Cardiac fibroblast (primary cell): ENCODE results near the gene MAP3K10.
A peak's percentile ranks its signal among the peaks of the same experiment; 100 is the strongest.

Source experiments
- DNase-seq, 2 donors: peaks; one replicate each; pipeline versions ENCODE4 v3.0.0 to v3.0.0-alpha.2; 2010; ENCODE audit warnings: low read depth in 2 of 2
- H3K4me3 ChIP-seq, 2 donors: replicated peaks in 1 of 2; 1 replicate in 1 of 2; 2 replicates in 1 of 2; pipeline ENCODE4 v1.5.1; 2011; ENCODE audit warnings: low read depth in 2 of 2, low read length in 2 of 2, mild to moderate bottlenecking in 2 of 2, moderate library complexity in 1 of 2
- TF ChIP-seq, protein P1 (sequence below): IDR thresholded peaks from one replicate; pipeline ENCODE4 v1.5.1; 2011; ENCODE audit warnings: low read depth, mild to moderate bottlenecking, low read length, inconsistent platforms

Gene MAP3K10

GRCh38 chr19:40147693-40148347 is 43.4 kb upstream of the MAP3K10 start:
- DNase-seq: peak; percentile 73 to 79
- TF ChIP-seq, protein P1, sequence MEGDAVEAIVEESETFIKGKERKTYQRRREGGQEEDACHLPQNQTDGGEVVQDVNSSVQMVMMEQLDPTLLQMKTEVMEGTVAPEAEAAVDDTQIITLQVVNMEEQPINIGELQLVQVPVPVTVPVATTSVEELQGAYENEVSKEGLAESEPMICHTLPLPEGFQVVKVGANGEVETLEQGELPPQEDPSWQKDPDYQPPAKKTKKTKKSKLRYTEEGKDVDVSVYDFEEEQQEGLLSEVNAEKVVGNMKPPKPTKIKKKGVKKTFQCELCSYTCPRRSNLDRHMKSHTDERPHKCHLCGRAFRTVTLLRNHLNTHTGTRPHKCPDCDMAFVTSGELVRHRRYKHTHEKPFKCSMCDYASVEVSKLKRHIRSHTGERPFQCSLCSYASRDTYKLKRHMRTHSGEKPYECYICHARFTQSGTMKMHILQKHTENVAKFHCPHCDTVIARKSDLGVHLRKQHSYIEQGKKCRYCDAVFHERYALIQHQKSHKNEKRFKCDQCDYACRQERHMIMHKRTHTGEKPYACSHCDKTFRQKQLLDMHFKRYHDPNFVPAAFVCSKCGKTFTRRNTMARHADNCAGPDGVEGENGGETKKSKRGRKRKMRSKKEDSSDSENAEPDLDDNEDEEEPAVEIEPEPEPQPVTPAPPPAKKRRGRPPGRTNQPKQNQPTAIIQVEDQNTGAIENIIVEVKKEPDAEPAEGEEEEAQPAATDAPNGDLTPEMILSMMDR: no peak
- H3K4me3 ChIP-seq: peak overlapping the region in 1 of 2 donors; percentile 10

GRCh38 chr19:40149501-40149900 is 41.7 kb upstream of the MAP3K10 start:
- TF ChIP-seq, protein P1: no peak
- H3K4me3 ChIP-seq: no peak overlapping the region
- DNase-seq: no peak

DNA sequence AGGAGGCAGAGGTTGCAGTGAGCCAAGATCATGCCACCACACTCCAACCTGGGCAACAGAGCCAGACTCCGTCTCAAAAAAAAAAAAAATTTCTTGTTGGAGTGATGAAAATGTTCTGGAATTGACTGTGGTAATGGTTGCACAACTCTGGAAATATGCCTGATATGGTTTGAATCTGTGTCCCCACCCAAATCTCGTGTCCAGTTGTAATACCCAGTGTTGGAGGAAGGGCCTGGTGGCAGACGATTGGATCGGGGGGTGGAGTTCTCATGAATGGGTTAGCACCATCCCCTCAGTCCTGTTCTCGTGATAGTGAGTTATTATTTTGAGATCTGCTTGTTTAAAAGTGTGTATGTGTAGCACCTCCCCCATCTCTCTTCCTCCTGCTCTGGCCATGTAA is 41.1 kb upstream of the MAP3K10 start:
- TF ChIP-seq, protein P1: no peak
- H3K4me3 ChIP-seq: no peak overlapping the region
- DNase-seq: peak; percentile 53 to 67

GRCh38 chr19:40154121-40154680 is 37.0 kb upstream of the MAP3K10 start:
- H3K4me3 ChIP-seq: no peak overlapping the region
- no peak for DNase-seq
- TF ChIP-seq, protein P1: no peak

- TF ChIP-seq, protein P1: peak; percentile 46
- H3K4me3 ChIP-seq: no peak overlapping the region
- peak; percentile 29 to 48 for DNase-seq
Observed at GRCh38 chr19:40155749-40156265, 35.4 kb upstream of the MAP3K10 start.

GRCh38 chr19:40157059-40157458 is 34.2 kb upstream of the MAP3K10 start:
- no peak for DNase-seq
- H3K4me3 ChIP-seq: no peak overlapping the region
- TF ChIP-seq, protein P1: no peak
